OCI-LY3 (cell line): ENCODE data around the gene WNT7B.

Experiments used
- CTCF ChIP-seq: fragments of 200-600, 300-600 bp; sonication (generic); IDR thresholded peaks from 2 replicates; pipeline ENCODE4 v1.5.1; 2014; ENCODE audit warnings: antibody characterized with exemption, low read length, low read depth
- EZH2phosphoT487 ChIP-seq: fragments of 200-600 bp; shearing (Covaris generic); IDR thresholded peaks from 2 replicates; pipeline ENCODE4 v1.6.1; 2018; ENCODE audit warnings: antibody characterized with exemption, mixed run types, low read depth

GRCh38 chr22:45877651-45878050 is 99.3 kb downstream of the WNT7B start:
- no peak for TF ChIP-seq CTCF
- TF ChIP-seq EZH2phosphoT487: no peak
